ENCODE data around the gene SH3RF3.
A peak's percentile ranks its signal among the peaks of the same experiment; 100 is the strongest.

SH3RF3 gene

DNA sequence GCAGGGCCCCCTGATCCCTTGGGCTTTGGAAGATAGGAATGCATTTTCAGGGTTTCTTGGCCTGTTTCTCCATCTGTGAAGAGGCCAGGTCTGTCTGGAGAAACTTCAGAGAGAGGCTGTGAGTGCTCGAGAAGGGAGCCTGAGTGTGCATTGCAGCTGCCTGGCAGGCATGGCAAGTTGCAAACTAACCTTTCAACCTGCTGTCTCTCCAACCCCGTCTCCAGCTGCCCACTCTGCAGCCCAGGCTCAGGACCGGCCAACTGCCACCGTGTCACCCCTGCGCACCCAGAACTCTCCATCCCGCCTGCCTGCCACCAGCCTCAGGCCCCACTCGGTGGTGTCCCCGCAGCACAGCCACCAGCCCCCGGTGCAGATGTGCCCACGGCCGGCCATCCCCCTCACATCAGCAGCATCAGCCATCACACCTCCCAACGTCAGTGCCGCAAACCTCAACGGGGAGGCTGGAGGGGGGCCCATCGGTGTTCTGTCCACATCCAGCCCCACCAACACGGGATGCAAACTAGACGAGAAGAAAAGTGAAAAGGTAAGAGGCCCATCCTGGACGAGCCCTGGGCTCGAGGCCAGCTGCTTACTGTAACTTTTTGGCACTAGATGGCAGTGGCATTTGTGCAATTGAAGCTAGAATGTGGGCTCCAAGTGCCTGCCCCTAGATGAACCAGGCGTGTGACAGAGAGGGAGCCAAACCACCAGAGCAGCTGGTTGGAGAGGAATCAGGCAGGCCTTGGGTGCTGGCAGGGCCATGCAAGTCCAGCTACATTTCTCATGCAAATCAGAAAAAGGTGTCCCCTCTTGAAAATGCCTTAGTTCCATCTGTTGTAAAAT is 320.2 kb downstream of the SH3RF3 start:
- 0 out of 22 replicates have a peak overlapping the region, but pooled peaks of 1 of the 11 experiments have one; percentile 13 for H3K9ac ChIP-seq
- H3K27me3 ChIP-seq, result no peaks in the 10 kb centered on the region
- TF ChIP-seq Cebpa-rat (IDR thresholded peaks at IDR 0.05), result no peak
- peaks cover 10 to 14% (median 11%) of the 10 kb centered on the region in 11 experiments for H3K9me3 ChIP-seq (replicated peaks in 1 of 11)
- peaks cover 30 to 100% (median 85%) of the 10 kb centered on the region in 11 experiments for H3K36me3 ChIP-seq
- H3K4me2 ChIP-seq, result peak overlapping the region in 3 of 11 experiments; percentile 9 to 24 (median 14); a peak in 3 of 22 replicates
- H3K4me1 ChIP-seq, result peaks cover 12 to 42% (median 18%) of the 10 kb centered on the region in 10 experiments; a peak in 19 of 20 replicates
- H4K20me1 ChIP-seq, result peaks cover 0 to 55% (median 21%) of the 10 kb centered on the region in 11 experiments; a peak in 14 of 22 replicates
- no peak overlapping the region for H3K4me3 ChIP-seq
- no peak overlapping the region for H3K27ac ChIP-seq

- H3K27me3 ChIP-seq, result no peaks in the 10 kb centered on the region
- peaks cover 0 to 71% (median 32%) of the 10 kb centered on the region in 11 experiments; a peak in 17 of 22 replicates for H4K20me1 ChIP-seq
- H3K27ac ChIP-seq, result no peak overlapping the region
- H3K36me3 ChIP-seq, result peaks cover 22 to 100% (median 89%) of the 10 kb centered on the region in 11 experiments; a peak in 21 of 22 replicates
- H3K9ac ChIP-seq, result peak overlapping the region in 2 of 11 experiments; percentile 19 to 32; a peak in 1 of 22 replicates
- peaks cover 12 to 46% (median 19%) of the 10 kb centered on the region in 10 experiments; a peak in 19 of 20 replicates for H3K4me1 ChIP-seq
- TF ChIP-seq Cebpa-rat (IDR thresholded peaks at IDR 0.05), result no peak
- no peaks in the 10 kb centered on the region for H3K9me3 ChIP-seq (replicated peaks in 1 of 11)
- H3K4me2 ChIP-seq, result peak overlapping the region in 2 of 11 experiments; percentile 27 to 48; a peak in 2 of 22 replicates
- no peak overlapping the region for H3K4me3 ChIP-seq
Measured at GRCh38 chr2:109450574-109451273, 321.7 kb downstream of the SH3RF3 start.

DNA sequence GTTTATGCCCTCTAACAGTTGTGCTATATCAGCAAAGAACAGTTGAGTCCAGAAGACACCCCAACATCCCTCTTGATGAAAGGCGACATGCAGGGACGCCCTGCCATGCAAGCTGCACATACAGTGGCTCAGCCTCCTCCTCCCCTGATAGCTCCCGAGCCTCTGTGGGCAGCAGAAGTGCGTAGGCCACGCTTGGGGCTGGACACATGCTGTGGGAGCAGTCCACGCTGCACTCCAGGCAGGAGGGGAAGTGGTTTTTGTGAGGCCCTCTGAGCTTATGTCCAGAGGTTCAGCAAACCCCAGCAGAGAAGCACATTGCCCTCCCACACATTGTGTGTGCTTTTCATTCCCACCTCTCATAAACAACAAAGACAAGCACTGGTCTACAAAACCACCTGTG is 322.7 kb downstream of the SH3RF3 start:
- Histone ChIP-seq H3K27me3 (no peaks in the 10 kb centered on the region), H3K4me3 (no peak overlapping the region), H3K4me2 (peak overlapping the region in 6 of 11 experiments; percentile 9 to 48 (median 38); a peak in 8 of 22 replicates), H4K20me1 (peaks cover 0 to 80% (median 41%) of the 10 kb centered on the region in 11 experiments; a peak in 17 of 22 replicates), H3K9ac (no peak overlapping the region), H3K36me3 (peaks cover 32 to 100% (median 90%) of the 10 kb centered on the region in 11 experiments; a peak in 21 of 22 replicates), H3K9me3 (replicated peaks in 1 of 11) (no peaks in the 10 kb centered on the region), H3K4me1 (peaks cover 12 to 55% (median 28%) of the 10 kb centered on the region in 10 experiments), H3K27ac (no peak overlapping the region)
- TF ChIP-seq Cebpa-rat (IDR thresholded peaks at IDR 0.05), result no peak

GRCh38 chr2:109452318-109453305 is 323.6 kb downstream of the SH3RF3 start:
- Histone ChIP-seq H3K4me1 (peaks cover 12 to 64% (median 36%) of the 10 kb centered on the region in 10 experiments), H3K36me3 (peaks cover 32 to 95% (median 83%) of the 10 kb centered on the region in 11 experiments; a peak in 21 of 22 replicates), H3K4me3 (no peak overlapping the region), H3K4me2 (peak overlapping the region in 5 of 11 experiments; percentile 9 to 48 (median 45); a peak in 9 of 22 replicates), H3K27me3 (no peaks in the 10 kb centered on the region), H3K27ac (no peak overlapping the region), H4K20me1 (peaks cover 0 to 85% (median 43%) of the 10 kb centered on the region in 11 experiments; a peak in 17 of 22 replicates), H3K9ac (no peak overlapping the region), H3K9me3 (replicated peaks in 1 of 11) (no peaks in the 10 kb centered on the region)
- no peak for TF ChIP-seq Cebpa-rat (IDR thresholded peaks at IDR 0.05)

DNA sequence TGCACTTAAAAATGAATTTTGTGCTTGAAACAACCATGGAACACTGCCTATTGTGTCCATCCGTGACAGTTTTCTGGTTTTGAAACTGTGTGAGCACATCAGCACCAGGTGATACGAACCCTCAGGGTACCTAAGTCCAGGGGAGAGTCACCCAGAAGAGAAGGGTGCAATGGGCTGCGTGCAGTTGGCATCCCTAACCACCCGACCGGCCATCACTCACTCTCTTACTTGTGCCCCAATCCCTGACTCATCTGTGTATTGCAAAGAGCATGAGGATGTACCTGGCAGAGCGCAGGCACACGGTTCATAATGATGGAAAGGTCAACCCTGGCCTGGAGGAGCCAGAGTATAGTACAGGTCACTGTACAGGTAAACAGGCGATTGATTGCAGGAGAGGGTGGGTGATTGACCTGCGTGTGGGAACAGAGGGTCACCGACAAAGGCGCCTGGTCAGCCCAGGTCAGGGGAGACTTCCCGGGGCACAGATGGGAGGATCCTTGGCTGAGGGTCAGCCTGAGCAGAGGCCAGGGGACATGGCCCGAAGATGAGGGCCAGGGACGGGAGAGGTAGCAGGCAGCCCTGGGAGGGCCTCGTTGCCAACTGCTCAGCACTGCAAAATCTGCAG is 324.5 kb downstream of the SH3RF3 start:
- no peak overlapping the region for H3K9ac ChIP-seq
- no peak overlapping the region for H3K27ac ChIP-seq
- peaks cover 12 to 73% (median 40%) of the 10 kb centered on the region in 10 experiments for H3K4me1 ChIP-seq
- no peak overlapping the region for H3K4me2 ChIP-seq
- TF ChIP-seq Cebpa-rat (IDR thresholded peaks at IDR 0.05), result no peak
- no peaks in the 10 kb centered on the region for H3K27me3 ChIP-seq
- H3K4me3 ChIP-seq, result no peak overlapping the region
- H3K9me3 ChIP-seq (replicated peaks in 1 of 11), result no peaks in the 10 kb centered on the region
- H3K36me3 ChIP-seq, result peaks cover 26 to 94% (median 80%) of the 10 kb centered on the region in 11 experiments; a peak in 21 of 22 replicates
- H4K20me1 ChIP-seq, result peaks cover 0 to 78% (median 43%) of the 10 kb centered on the region in 11 experiments; a peak in 17 of 22 replicates

DNA sequence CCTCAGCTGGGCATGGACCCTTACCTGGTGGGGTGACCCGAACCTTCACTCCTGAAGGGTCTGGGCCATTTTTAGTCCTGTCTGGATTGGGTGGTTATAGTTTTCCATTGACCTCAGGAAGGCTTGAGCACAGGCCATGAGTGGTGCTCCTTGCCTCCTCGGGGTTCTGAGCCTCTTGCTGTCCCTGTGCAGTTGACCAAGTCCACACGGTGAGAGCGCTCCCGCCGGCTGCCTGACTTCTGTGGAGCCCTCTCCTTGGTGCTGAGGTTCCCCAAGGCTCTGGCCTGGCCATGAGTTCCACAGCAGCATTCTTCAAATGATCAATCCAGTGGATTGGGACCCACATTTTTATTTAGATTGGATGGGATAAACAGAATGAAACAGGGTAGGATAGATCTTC is 325.3 kb downstream of the SH3RF3 start:
- peaks cover 0 to 72% (median 41%) of the 10 kb centered on the region in 11 experiments; a peak in 17 of 22 replicates for H4K20me1 ChIP-seq
- no peak overlapping the region for H3K4me3 ChIP-seq
- H3K4me1 ChIP-seq, result peaks cover 12 to 67% (median 37%) of the 10 kb centered on the region in 10 experiments
- H3K27ac ChIP-seq, result no peak overlapping the region
- no peaks in the 10 kb centered on the region for H3K27me3 ChIP-seq
- H3K36me3 ChIP-seq, result peaks cover 26 to 93% (median 80%) of the 10 kb centered on the region in 11 experiments; a peak in 21 of 22 replicates
- H3K4me2 ChIP-seq, result no peak overlapping the region
- no peak for TF ChIP-seq Cebpa-rat (IDR thresholded peaks at IDR 0.05)
- no peaks in the 10 kb centered on the region for H3K9me3 ChIP-seq (replicated peaks in 1 of 11)
- H3K9ac ChIP-seq, result no peak overlapping the region

GRCh38 chr2:109454765-109455394 is 325.9 kb downstream of the SH3RF3 start:
- H4K20me1 ChIP-seq, result peaks cover 0 to 69% (median 40%) of the 10 kb centered on the region in 11 experiments; a peak in 17 of 22 replicates
- no peak overlapping the region for H3K27ac ChIP-seq
- no peak overlapping the region for H3K9ac ChIP-seq
- no peak for TF ChIP-seq Cebpa-rat (IDR thresholded peaks at IDR 0.05)
- peaks cover 12 to 62% (median 37%) of the 10 kb centered on the region in 10 experiments for H3K4me1 ChIP-seq
- no peaks in the 10 kb centered on the region for H3K27me3 ChIP-seq
- H3K9me3 ChIP-seq (replicated peaks in 1 of 11), result no peaks in the 10 kb centered on the region
- no peak overlapping the region for H3K4me3 ChIP-seq
- H3K4me2 ChIP-seq, result no peak overlapping the region
- H3K36me3 ChIP-seq, result peaks cover 26 to 93% (median 80%) of the 10 kb centered on the region in 11 experiments; a peak in 21 of 22 replicates

Measured in BLaER1 treated with 17β-estradiol and CSF1 and Interleukin-3, amounts not matched to agents 10 nM and 100 nM (cell line).